Keratinocyte (primary cell): ENCODE data around the gene TTC39C.

Experiments used
- EZH2 ChIP-seq: IDR thresholded peaks from one replicate; pipeline ENCODE4 v1.6.1; 2012; ENCODE audit warnings: inconsistent platforms, mild to moderate bottlenecking, low read length, moderate library complexity
- TF ChIP-seq, protein P1 (sequence below), 3 experiments: IDR thresholded peaks in 1 of 3; conservative IDR thresholded peaks in 1 of 3; optimal IDR thresholded peaks in 1 of 3; 2 replicates in 2 of 3; 3 replicates in 1 of 3; pipeline versions ENCODE3 to v1.5.1; 2011; ENCODE audit warnings: low read length in 3 of 3, mild to moderate bottlenecking in 3 of 3, moderate library complexity in 2 of 3, control low read depth in 1 of 3, inconsistent platforms in 1 of 3; ENCODE audit not compliant: insufficient read depth in 2 of 3; ENCODE audit errors: extremely low read depth in 1 of 3

DNA sequence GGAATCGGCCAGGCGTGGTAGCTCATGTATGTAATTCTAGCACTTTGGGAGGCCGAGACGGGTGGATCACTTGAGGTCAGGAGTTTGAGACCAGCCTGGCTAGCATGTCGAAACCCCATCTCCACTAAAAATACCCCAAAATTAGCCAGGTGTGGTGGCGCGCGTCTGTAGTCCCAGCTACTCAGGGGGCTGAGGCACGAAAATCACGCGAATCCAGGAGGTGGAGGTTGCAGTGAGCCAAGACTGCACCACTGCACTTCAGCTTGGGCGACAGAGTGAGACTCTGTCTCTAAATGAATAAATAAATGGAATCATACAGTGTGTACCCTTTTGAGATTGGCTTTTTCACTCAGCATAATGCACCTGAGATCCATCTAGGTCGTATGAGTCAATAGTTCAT is 19.4 kb upstream of the TTC39C start:
- no peak for TF ChIP-seq EZH2
- TF ChIP-seq, protein P1, sequence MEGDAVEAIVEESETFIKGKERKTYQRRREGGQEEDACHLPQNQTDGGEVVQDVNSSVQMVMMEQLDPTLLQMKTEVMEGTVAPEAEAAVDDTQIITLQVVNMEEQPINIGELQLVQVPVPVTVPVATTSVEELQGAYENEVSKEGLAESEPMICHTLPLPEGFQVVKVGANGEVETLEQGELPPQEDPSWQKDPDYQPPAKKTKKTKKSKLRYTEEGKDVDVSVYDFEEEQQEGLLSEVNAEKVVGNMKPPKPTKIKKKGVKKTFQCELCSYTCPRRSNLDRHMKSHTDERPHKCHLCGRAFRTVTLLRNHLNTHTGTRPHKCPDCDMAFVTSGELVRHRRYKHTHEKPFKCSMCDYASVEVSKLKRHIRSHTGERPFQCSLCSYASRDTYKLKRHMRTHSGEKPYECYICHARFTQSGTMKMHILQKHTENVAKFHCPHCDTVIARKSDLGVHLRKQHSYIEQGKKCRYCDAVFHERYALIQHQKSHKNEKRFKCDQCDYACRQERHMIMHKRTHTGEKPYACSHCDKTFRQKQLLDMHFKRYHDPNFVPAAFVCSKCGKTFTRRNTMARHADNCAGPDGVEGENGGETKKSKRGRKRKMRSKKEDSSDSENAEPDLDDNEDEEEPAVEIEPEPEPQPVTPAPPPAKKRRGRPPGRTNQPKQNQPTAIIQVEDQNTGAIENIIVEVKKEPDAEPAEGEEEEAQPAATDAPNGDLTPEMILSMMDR (optimal IDR thresholded peaks at IDR 0.05 in 1 of 3, IDR thresholded peaks at IDR 0.05 in 1 of 3, conservative IDR thresholded peaks at IDR 0.05 in 1 of 3; ENCODE audit: extremely low read depth in 1 of 3, insufficient read depth in 2 of 3, low read length in 3 of 3), result no peak
